Ecto neural progenitor cell (in vitro differentiated cells): ENCODE data around the gene ZCCHC14.

Experiments used
- DNase-seq: peaks from one replicate; pipeline ENCODE4 v3.0.0-alpha.2; 2018; ENCODE audit warnings: low spot score

Gene ZCCHC14

GRCh38 chr16:87431926-87432325 lies 60.9 kb downstream of the ZCCHC14 start:
- DNase-seq, result no peak

- DNase-seq, result no peak
These were observed 66.2 kb downstream of the ZCCHC14 start for GRCh38 chr16:87426423-87427215.

DNA sequence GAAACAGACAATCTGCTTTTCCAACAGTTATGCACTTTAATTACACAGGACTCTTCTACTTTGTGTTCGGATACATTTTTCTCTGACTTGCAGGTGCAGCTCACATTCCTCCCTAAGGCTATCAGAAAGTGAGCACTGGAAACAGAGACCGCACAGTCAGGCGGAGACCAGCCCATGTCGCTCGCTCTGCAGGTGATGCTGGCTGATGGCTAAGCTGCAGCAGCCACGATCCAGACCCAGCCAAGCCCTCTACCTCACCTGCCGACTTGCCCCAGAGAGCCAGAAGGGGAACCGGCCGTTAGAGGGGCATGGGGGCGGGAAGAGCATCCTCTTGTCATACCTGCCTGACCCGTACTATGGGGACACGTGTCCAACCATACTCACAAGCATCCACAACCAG lies 66.9 kb downstream of the ZCCHC14 start:
- no peak for DNase-seq

DNA sequence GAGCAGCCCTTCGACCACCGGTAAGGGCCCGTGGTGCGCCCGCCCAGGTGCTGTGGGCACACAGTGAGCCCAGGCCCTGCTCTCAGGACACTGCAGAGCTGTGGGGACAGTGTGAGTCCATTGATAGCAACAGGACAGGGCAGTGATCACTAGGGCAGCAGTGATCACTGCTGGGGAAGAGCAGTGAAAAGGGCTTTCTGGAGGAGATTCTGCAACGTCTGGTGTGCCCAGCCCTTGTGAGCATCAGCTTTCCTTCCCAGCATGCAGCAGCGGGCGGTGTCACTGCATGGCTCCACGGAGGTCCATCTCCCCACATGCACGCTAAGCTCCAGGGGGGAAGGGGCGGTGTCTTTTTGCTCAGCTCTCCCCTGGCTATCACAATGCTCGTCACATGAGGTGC lies 68.6 kb downstream of the ZCCHC14 start:
- DNase-seq, result no peak

DNA sequence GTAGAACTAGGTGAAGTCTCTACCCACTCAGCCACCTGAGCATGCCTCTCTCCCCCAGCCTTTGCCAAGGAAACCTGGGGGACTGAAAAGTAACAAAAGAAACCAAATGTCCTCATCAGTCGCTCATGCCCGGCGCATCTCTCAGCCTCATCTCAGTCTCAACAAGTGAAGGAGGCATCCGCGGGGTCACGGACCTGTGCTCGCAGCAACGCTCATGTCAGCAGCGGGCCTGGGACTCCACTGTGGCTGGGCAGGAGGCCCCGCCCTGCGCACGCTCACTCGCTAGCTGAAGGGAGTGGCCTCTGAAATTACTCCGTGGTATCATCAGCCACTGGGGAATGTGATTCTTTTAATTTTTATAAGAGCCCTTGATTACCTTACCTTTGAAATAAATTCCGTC lies 69.4 kb downstream of the ZCCHC14 start:
- no peak for DNase-seq

DNA sequence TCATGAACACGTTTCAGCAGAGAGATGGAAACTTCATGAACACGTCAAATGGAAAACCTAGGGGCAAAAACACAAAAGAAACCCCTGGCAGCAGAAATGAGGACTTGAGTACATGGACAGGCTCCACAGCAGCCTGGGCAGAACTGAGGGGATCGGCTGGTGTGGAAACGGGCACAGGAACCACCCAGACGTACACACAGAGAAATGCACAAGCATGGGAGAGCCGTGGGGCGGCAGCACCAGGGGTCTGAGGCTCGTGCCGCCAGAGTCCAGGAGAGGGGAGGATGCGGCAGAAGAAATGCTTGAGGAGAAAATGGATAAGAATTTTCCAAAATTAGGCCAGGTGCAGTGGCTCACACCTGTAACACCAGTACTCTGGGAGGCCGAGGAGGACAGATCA lies 70.7 kb downstream of the ZCCHC14 start:
- no peak for DNase-seq

GRCh38 chr16:87421003-87421912 lies 71.6 kb downstream of the ZCCHC14 start:
- DNase-seq, result no peak

- DNase-seq, result no peak
These were observed 72.5 kb downstream of the ZCCHC14 start for GRCh38 chr16:87420026-87421002.

GRCh38 chr16:87418644-87419043 lies 74.2 kb downstream of the ZCCHC14 start:
- no peak for DNase-seq

GRCh38 chr16:87418216-87418615 lies 74.6 kb downstream of the ZCCHC14 start:
- no peak for DNase-seq

- DNase-seq, result no peak
These were observed 75.3 kb downstream of the ZCCHC14 start for GRCh38 chr16:87417528-87417910.

DNA sequence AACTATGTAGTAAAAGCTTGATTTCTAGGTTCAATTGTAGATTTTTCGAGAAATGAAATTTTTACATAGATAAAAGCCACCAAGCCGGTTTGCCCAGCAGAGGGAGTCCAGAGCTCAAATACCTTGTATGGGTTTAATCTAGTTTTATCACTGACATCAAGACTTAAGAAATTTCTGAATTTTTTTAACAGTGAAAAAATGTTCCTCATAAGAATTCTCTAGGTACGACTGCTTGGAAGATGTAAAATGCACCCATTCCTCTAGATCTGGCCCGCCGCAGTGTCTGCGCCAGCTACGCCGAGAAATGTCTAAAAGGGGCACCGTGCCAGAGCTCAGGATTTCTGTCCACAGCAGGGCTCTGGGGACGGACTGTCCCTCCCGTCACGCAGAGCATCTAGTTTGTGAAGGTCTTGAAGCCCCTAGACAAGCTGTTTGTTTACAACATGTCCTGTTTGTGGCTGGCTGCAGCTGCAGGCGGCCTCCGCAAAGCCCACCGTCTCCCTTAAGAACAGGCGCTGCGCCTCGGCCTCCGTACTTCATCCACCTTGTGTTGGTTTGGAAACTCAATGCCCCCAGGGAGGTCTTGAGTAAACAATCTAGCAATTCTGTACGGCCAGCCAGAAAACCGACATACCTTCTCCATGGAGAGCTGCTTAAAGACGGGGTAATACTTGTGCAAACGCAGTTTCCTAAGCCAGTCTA lies 75.8 kb downstream of the ZCCHC14 start:
- no peak for DNase-seq

DNA sequence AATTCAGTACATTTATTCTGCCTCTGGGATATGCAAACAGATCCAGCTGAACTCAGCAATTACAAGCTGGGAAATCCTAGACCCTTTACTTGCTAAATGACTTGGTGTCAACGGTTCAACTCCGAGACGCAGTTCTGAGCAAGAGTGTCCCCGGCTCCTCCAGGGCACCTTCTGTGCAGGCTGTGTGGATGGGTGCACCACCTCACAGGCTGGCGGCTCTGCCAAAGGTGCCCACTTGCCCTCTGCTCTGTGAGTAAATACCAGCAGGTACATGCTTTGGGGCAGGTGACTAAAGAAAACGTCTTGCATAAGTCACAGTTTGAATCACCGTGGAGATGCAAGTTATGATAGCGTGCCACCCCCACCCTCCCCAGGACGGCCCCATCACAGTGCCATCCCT lies 77.4 kb downstream of the ZCCHC14 start:
- no peak for DNase-seq

DNA sequence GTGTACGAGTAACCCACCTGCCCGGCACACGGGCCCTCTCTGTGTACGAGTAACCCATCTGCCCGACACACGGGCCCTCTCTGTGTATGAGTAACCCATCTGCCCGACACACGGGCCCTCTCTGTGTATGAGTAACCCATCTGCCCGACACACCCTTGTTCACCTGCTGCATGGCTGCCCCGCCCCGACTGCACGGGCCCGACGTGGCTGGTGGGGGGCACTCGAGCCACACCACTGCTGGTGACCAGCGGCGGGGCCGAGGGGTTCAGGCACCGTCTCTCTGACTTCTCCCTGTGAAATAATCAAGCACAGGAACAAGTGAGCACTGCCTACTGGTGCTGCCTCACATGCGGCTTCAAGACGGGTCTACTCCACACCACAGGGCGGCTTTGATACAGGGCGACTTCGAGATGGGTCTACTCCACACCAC lies 78.6 kb downstream of the ZCCHC14 start:
- no peak for DNase-seq

- no peak for DNase-seq
These were observed 79.8 kb downstream of the ZCCHC14 start for GRCh38 chr16:87412996-87413421.

GRCh38 chr16:87412371-87412995 lies 80.3 kb downstream of the ZCCHC14 start:
- DNase-seq, result no peak

GRCh38 chr16:87411375-87412271 lies 81.2 kb downstream of the ZCCHC14 start:
- DNase-seq, result no peak

DNA sequence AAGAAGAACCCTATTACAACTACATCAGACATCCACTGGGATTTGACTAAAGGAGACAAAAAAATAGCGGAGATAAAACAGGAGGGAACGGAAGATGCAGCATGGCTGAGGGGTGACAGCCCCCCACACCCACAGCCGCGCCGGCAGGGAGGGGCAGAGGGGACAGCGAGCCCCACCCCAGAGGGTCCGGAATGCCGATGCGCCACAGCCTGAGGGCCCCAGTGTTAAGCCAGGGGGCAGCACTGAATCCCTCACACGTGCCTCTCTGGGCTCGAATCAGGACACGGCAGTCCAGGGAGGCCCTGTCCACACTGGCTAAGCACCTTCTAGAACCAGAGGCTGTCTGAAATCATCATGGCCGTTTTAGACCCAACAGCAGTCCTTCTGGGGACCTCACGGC lies 81.9 kb downstream of the ZCCHC14 start:
- no peak for DNase-seq

DNA sequence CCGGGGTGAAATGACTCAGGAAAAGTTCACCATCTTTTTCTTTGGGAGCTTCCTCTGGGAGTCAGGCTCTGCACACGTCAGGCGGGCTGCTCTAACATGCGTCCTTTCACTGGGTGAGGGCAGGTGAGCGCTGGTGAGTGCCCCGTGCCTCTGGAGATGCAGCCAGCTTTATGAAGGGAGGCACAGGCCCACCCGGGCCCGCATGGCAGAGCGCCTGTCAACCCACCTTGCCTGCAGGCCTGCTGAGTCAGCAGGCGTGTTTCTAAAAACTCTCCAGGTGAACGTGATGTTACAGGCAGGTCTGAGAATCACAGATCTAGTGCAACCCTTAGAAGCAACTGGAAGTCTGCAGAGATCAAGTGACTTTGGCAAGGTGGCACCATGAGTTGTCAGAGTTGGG lies 82.3 kb downstream of the ZCCHC14 start:
- no peak for DNase-seq

DNA sequence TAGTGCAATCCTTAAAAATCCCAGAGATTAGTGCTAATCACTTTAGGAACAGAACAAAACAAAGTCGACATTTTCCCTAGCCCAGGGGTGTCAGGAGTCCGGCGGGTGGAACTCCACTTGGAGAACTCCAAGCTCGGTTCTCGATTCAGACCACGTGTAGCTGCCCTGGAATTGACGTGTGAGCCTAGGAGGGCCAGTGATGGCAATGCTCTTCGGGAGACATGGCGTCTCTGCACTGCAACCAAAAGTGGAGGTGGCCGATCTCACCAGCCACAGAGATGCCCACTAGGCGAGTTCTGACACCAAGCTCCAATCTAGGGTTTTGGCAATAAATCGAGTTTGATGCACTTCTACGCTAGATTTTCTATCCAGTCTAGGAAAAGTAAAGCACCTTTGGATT lies 83.0 kb downstream of the ZCCHC14 start:
- no peak for DNase-seq
